ENCODE data around the gene ZNF445. TPM values are rescaled to one million over a fixed set of nuclear protein-coding genes. Genes with fewer than 3 reads are reported as not detected.

The ZNF445 gene
- total and polyA plus RNA-seq, 2 donors (not counting 3 experiments of a cell fraction or from before 2014, with no cell fraction given) = 2.3 to 17.8 TPM

- no peaks in the 10 kb centered on the region for H3K27me3 ChIP-seq (ENCODE audit: control insufficient read depth in 2 of 2, insufficient read depth in 2 of 2, low read length in 2 of 2)
- no peak overlapping the region for H3K4me3 ChIP-seq (replicated peaks in 1 of 3; ENCODE audit: insufficient read depth in 1 of 3, low read depth in 1 of 3, low read length in 3 of 3)
- TF ChIP-seq POLR2AphosphoS5 (IDR thresholded peaks at IDR 0.05; ENCODE audit: insufficient read depth, low read depth, low read length) (no peak), JUN (IDR thresholded peaks at IDR 0.05; ENCODE audit: borderline replicate concordance, insufficient read depth, insufficient read length, low read depth) (no peak), POLR2A (IDR thresholded peaks at IDR 0.05; ENCODE audit: low read depth, low read length) (no peak), MAX (IDR thresholded peaks at IDR 0.05; ENCODE audit: insufficient read depth, insufficient read length) (no peak), EZH2 (IDR thresholded peaks at IDR 0.05; ENCODE audit: borderline replicate concordance, low read depth, low read length, severe bottlenecking) (no peak), GATA2 (IDR thresholded peaks at IDR 0.05; ENCODE audit: insufficient read depth, insufficient read length, low read depth, low read length) (no peak), MYC (IDR thresholded peaks at IDR 0.05; ENCODE audit: low read depth, low read length) (no peak), FOS (IDR thresholded peaks at IDR 0.05; ENCODE audit: borderline replicate concordance, insufficient read depth, low read length) (no peak), CTCF (IDR thresholded peaks at IDR 0.05; ENCODE audit: extremely low read depth in 1 of 2, insufficient read depth in 1 of 2, low read depth in 1 of 2, low read length in 2 of 2) (no peak)
- BruUV-seq (replicated peaks) = no TSS peak
- H3K36me3 ChIP-seq (ENCODE audit: control insufficient read depth in 2 of 2, extremely low read depth in 1 of 2, insufficient read depth in 2 of 2, low read length in 2 of 2) = peaks cover 19 to 50% of the 10 kb centered on the region in 2 experiments
- ChIA-PET POLR2A (no interaction called here), CTCF (no interaction called here)
- H3K9ac ChIP-seq (replicated peaks; ENCODE audit: extremely low read depth, insufficient read depth, low read length) = no peak overlapping the region
- no peak overlapping the region for H2AFZ ChIP-seq (ENCODE audit: low read depth, low read length)
- H3K27ac ChIP-seq (ENCODE audit: insufficient read depth, low read depth, low read length) = no peak overlapping the region
- H3K9me3 ChIP-seq (replicated peaks; ENCODE audit: control insufficient read depth, insufficient read depth, low read length) = peaks cover 13% of the 10 kb centered on the region
- FAIRE-seq (no peak), DNase-seq (ENCODE audit: low read depth, low spot score) (no peak)
- no peaks in the 10 kb centered on the region for H3K4me1 ChIP-seq (ENCODE audit: control insufficient read depth, extremely low read depth, insufficient read depth, low read length)
- no peaks in the 10 kb centered on the region for H3K9me1 ChIP-seq (replicated peaks; ENCODE audit: control insufficient read depth, extremely low read depth, insufficient read depth, low read length)
- intact Hi-C loops (cut with micrococcal nuclease) (no loop called here), dilution Hi-C loops (cut with MboI; ENCODE audit: extremely low pct_ligation_motif_present, low sequenced_read_pairs) (no loop called here)
- H3K4me2 ChIP-seq (ENCODE audit: insufficient read depth, low read length) = no peak overlapping the region
- no peaks in the 10 kb centered on the region for H3K79me2 ChIP-seq (ENCODE audit: control insufficient read depth, insufficient read depth, low read length)
- H4K20me1 ChIP-seq (replicated peaks; ENCODE audit: control insufficient read depth, extremely low read depth, insufficient read depth, low read length) = no peaks in the 10 kb centered on the region
These were observed 30.5 kb downstream of the ZNF445 start for GRCh38 chr3:44446929-44447328.

Measured in endothelial cell of umbilical vein (primary cell).